Femur (tissue), 1 donor: ENCODE results near the gene ADNP2.

ENCODE experiments used
- DNase-seq: peaks from one replicate; pipeline ENCODE4 v3.0.0-alpha.2; 2017

The ADNP2 gene

GRCh38 chr18:80108121-80108536 is 933 bp upstream of the ADNP2 start:
- DNase-seq: peak; percentile 34

GRCh38 chr18:80109676-80110078 is 615 bp downstream of the ADNP2 start:
- peak; percentile 62 for DNase-seq

GRCh38 chr18:80112624-80113248 is 3.7 kb downstream of the ADNP2 start:
- DNase-seq: no peak

GRCh38 chr18:80115035-80115434 is 6.0 kb downstream of the ADNP2 start:
- DNase-seq: no peak

GRCh38 chr18:80119111-80119510 is 10.0 kb downstream of the ADNP2 start:
- DNase-seq: no peak

GRCh38 chr18:80120932-80121331 is 11.9 kb downstream of the ADNP2 start:
- no peak for DNase-seq

- no peak for DNase-seq
Measured at GRCh38 chr18:80124131-80124530, 15.1 kb downstream of the ADNP2 start.

GRCh38 chr18:80126797-80127196 is 17.7 kb downstream of the ADNP2 start:
- DNase-seq: no peak

- DNase-seq: no peak
Measured at GRCh38 chr18:80127635-80128034, 18.6 kb downstream of the ADNP2 start.

- no peak for DNase-seq
Measured at GRCh38 chr18:80129672-80130367, 20.8 kb downstream of the ADNP2 start.

GRCh38 chr18:80130555-80130954 is 21.5 kb downstream of the ADNP2 start:
- no peak for DNase-seq

- no peak for DNase-seq
Measured at GRCh38 chr18:80132180-80132812, 23.2 kb downstream of the ADNP2 start.

- no peak for DNase-seq
Measured at GRCh38 chr18:80133124-80133523, 24.1 kb downstream of the ADNP2 start.

GRCh38 chr18:80135136-80135535 is 26.1 kb downstream of the ADNP2 start:
- DNase-seq: no peak

- DNase-seq: no peak
Measured at GRCh38 chr18:80136679-80137078, 27.6 kb downstream of the ADNP2 start.

- DNase-seq: no peak
Measured at GRCh38 chr18:80137137-80137536, 28.1 kb downstream of the ADNP2 start.

- no peak for DNase-seq
Measured at GRCh38 chr18:80137976-80138375, 28.9 kb downstream of the ADNP2 start.

GRCh38 chr18:80140455-80140985 is 31.5 kb downstream of the ADNP2 start:
- no peak for DNase-seq

GRCh38 chr18:80143881-80144280 is 34.8 kb downstream of the ADNP2 start:
- no peak for DNase-seq

GRCh38 chr18:80145196-80145804 is 36.2 kb downstream of the ADNP2 start:
- DNase-seq: no peak

- no peak for DNase-seq
Measured at GRCh38 chr18:80147037-80147417, 38.0 kb downstream of the ADNP2 start.

GRCh38 chr18:80147418-80148325 is 38.6 kb downstream of the ADNP2 start:
- peak; percentile 94 for DNase-seq
